22Rv1 (cell line): ENCODE measurements around the gene IPO5.

Source experiments
- CTCF ChIP-seq: fragments of 450-650 bp; IDR thresholded peaks from 2 replicates; pipeline ENCODE4 v1.5.1; 2017; ENCODE audit warnings: mild to moderate bottlenecking
- ZFX ChIP-seq: fragments of 450-650 bp; IDR thresholded peaks from 2 replicates; pipeline ENCODE4 v1.6.1; 2017; ENCODE audit warnings: antibody characterized with exemption, borderline replicate concordance

- TF ChIP-seq CTCF = no peak
- no peak for TF ChIP-seq ZFX
These were observed 59.8 kb downstream of the IPO5 start for GRCh38 chr13:98013241-98013640.
